IgD-negative memory B cell (primary cell): ENCODE measurements around the gene BMF. TPM values are rescaled to one million over a fixed set of nuclear protein-coding genes. Genes with fewer than 3 reads are reported as not detected.
"Not testable (repeated sequence)": the region's sequence is repeated elsewhere in the genome, so short reads cannot be mapped to it uniquely, and the experiment has no call there.

Experiments
- H3K27ac Mint-ChIP-seq, 3 donors: one replicate each; pipeline ENCODE4 v1.8.0; 2020 to 2022; ENCODE audit warnings: mild to moderate bottlenecking in 3 of 3, mixed read lengths in 3 of 3, moderate library complexity in 1 of 3
- H3K27me3 Mint-ChIP-seq: one replicate; pipeline ENCODE4 v1.8.0; 2021; ENCODE audit warnings: mixed read lengths
- H3K36me3 Mint-ChIP-seq: one replicate; pipeline ENCODE4 v1.8.0; 2020; ENCODE audit warnings: mild to moderate bottlenecking, mixed read lengths
- H3K4me1 Mint-ChIP-seq, 3 donors: one replicate each; pipeline ENCODE4 v1.8.0; 2020 to 2022; ENCODE audit warnings: mixed read lengths in 3 of 3, mild to moderate bottlenecking in 1 of 3
- H3K4me3 Mint-ChIP-seq, 4 donors: one replicate each; pipeline ENCODE4 v1.8.0; 2020 to 2022; ENCODE audit warnings: mild to moderate bottlenecking in 4 of 4, mixed read lengths in 4 of 4, moderate library complexity in 3 of 4
- H3K9me3 Mint-ChIP-seq, 3 donors: one replicate each; pipeline ENCODE4 v1.8.0; 2020 to 2021; ENCODE audit warnings: mixed read lengths in 3 of 3, mild to moderate bottlenecking in 1 of 3
- polyA plus RNA-seq: library from polyadenylated mRNA; unstranded; fragments of 300-500 nt; fragmentation: Illumina TruSeq; gene quantifications from one replicate; pipeline ENCODE4 v1.2.3, GENCODE V29; 2021

Gene BMF, protein sequence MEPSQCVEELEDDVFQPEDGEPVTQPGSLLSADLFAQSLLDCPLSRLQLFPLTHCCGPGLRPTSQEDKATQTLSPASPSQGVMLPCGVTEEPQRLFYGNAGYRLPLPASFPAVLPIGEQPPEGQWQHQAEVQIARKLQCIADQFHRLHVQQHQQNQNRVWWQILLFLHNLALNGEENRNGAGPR
- polyA plus RNA-seq, result 5.8 TPM

- Mint-ChIP-seq H3K9me3 (no peaks in the 10 kb centered on the region), H3K27ac (peak within 1 kb of the TSS; percentile 86 to 99 (median 97)), H3K36me3 (peaks cover 3% of the 10 kb centered on the region), H3K4me1 (peaks cover 29 to 39% (median 37%) of the 10 kb centered on the region in 3 donors), H3K27me3 (no peaks in the 10 kb centered on the region), H3K4me3 (peak within 1 kb of the TSS; percentile 82 to 98 (median 96))
Measured at GRCh38 chr15:40108855-40109735, at the start of gene BMF. TSS of gene BMF (minus strand) at chr15:40108879. CDS start at chr15:40106086, 2,793 bp downstream.

- H3K27ac Mint-ChIP-seq, result no peak overlapping the region
Measured at GRCh38 chr15:40157778-40158447, 49.2 kb upstream of the BMF start.

DNA sequence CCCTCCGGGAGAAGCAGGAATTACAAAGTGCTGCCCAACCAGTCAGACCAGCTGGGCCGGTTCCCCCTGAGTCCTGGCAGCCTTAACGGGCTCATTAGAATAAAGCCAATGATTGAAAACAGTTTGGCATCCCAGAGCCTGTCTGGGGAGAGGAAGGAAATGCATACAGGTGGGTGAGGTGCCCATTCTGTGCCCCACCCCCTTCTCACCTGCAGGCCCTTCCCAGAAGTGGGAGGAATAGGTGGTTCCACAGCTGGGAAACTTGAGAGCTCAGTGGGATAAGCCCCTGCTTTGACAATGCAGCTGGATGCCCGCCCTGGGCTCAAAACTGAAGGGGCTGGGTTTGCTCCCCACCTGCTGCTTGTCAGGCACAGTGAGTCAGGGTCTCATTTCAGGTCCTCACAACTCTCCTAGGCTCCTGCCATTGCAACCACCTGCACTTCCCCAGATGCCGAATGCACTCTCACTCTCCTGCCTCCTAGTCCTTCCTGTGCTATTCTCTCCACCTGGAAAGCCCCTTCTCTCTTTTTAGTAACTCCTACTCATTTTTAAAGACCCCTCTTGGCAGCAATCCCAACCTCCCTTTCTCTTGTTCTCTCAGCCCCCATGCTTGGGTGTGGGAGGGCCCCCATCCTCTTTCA is 46.7 kb upstream of the BMF start:
- no peaks in the 10 kb centered on the region for H3K9me3 Mint-ChIP-seq
- H3K36me3 Mint-ChIP-seq, result peaks cover 4% of the 10 kb centered on the region
- H3K4me3 Mint-ChIP-seq, result no peak overlapping the region
- no peak overlapping the region for H3K27ac Mint-ChIP-seq
- peaks cover 0 to 2% (median 0%) of the 10 kb centered on the region in 3 donors for H3K4me1 Mint-ChIP-seq
- no peaks in the 10 kb centered on the region for H3K27me3 Mint-ChIP-seq

More at GRCh38 chr15:40157778-40158447, 49.2 kb upstream of the BMF start:
- H3K27me3 Mint-ChIP-seq, result no peaks in the 10 kb centered on the region
- no peaks in the 10 kb centered on the region for H3K9me3 Mint-ChIP-seq
- no peak overlapping the region for H3K4me3 Mint-ChIP-seq
- H3K4me1 Mint-ChIP-seq, result peaks cover 0 to 2% (median 2%) of the 10 kb centered on the region in 3 donors
- peaks cover 4% of the 10 kb centered on the region for H3K36me3 Mint-ChIP-seq

DNA sequence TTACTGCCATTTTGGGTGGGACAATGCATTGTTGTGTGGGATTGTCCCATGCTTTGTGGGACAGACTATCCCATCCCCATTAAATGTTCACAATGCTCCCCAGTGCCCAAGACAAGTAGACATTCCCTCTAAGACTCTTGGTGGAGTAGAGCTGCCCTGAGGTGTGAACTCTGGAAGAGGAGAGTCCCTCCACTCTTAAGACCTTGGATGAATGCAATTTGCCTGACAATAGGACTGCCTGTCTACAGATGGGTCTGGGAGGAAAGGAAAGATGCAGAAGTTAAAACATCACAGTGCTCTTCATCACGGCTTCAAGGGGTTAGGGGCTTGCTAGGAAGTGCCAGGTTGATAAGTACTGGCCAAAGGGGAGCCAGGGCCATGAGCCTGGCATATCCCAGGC is 46.1 kb upstream of the BMF start:
- not testable (repeated sequence) for H3K27ac Mint-ChIP-seq, H3K4me3 Mint-ChIP-seq, H3K27me3 Mint-ChIP-seq, H3K36me3 Mint-ChIP-seq, H3K4me1 Mint-ChIP-seq, H3K9me3 Mint-ChIP-seq

DNA sequence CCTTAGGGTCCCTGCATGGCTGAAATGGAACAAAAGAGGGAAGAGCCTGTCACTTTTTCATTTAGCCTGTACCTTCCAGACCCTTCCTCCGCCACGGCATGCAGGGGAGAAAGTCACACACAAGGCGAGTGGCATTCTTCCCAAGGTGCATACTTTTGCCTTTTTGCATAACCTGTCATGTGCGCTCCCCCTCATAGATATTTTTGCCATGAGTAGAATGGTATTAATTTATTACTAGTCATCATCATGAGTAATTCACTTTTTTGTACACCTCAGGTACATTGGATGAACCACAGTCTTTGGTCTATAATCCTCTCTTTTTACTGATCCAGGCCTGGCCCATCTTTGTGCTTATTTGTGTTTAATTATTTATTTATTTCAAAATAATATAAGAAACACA is 43.3 kb upstream of the BMF start:
- Mint-ChIP-seq H3K27ac (no peak overlapping the region), H3K36me3 (peaks cover 3% of the 10 kb centered on the region), H3K9me3 (no peaks in the 10 kb centered on the region), H3K4me1 (no peaks in the 10 kb centered on the region), H3K4me3 (no peak overlapping the region), H3K27me3 (no peaks in the 10 kb centered on the region)

DNA sequence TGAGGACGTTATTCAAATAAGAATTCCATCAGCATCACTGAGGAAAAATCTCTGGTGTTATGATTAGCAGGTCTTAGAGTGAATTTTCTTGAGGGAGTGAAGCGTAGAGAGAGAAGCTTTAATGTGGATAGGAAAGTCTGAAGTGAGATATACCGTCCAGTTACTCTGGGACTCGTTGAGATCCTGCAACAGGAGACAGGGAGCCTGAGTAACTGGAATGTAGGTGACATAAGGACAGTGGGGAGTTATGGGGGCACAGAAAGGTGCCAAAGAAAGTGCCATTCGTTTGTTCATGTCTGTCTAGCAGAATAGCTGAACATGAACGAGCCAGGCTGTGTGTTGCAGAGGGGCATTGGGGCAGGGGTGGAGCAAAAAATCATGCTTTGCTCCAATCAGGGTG is 42.8 kb upstream of the BMF start:
- Mint-ChIP-seq H3K27ac (peak overlapping the region in 1 of 3 donors; percentile 62), H3K36me3 (peaks cover 3% of the 10 kb centered on the region), H3K9me3 (no peaks in the 10 kb centered on the region), H3K27me3 (no peaks in the 10 kb centered on the region), H3K4me1 (no peaks in the 10 kb centered on the region), H3K4me3 (no peak overlapping the region)

GRCh38 chr15:40150163-40150925 is 41.7 kb upstream of the BMF start:
- H3K9me3 Mint-ChIP-seq, result no peaks in the 10 kb centered on the region
- H3K4me1 Mint-ChIP-seq, result no peaks in the 10 kb centered on the region
- H3K27me3 Mint-ChIP-seq, result no peaks in the 10 kb centered on the region
- H3K4me3 Mint-ChIP-seq, result no peak overlapping the region
- H3K36me3 Mint-ChIP-seq, result no peaks in the 10 kb centered on the region
- H3K27ac Mint-ChIP-seq, result no peak overlapping the region

GRCh38 chr15:40149339-40149738 is 40.7 kb upstream of the BMF start:
- H3K9me3 Mint-ChIP-seq, result no peaks in the 10 kb centered on the region
- no peaks in the 10 kb centered on the region for H3K4me1 Mint-ChIP-seq
- no peaks in the 10 kb centered on the region for H3K36me3 Mint-ChIP-seq
- H3K27me3 Mint-ChIP-seq, result no peaks in the 10 kb centered on the region
- H3K4me3 Mint-ChIP-seq, result no peak overlapping the region
- no peak overlapping the region for H3K27ac Mint-ChIP-seq

- Mint-ChIP-seq H3K4me3 (no peak overlapping the region), H3K27me3 (peaks cover 1% of the 10 kb centered on the region), H3K4me1 (no peaks in the 10 kb centered on the region), H3K36me3 (no peaks in the 10 kb centered on the region), H3K27ac (no peak overlapping the region), H3K9me3 (no peaks in the 10 kb centered on the region)
Measured at GRCh38 chr15:40146037-40146436, 37.4 kb upstream of the BMF start.

DNA sequence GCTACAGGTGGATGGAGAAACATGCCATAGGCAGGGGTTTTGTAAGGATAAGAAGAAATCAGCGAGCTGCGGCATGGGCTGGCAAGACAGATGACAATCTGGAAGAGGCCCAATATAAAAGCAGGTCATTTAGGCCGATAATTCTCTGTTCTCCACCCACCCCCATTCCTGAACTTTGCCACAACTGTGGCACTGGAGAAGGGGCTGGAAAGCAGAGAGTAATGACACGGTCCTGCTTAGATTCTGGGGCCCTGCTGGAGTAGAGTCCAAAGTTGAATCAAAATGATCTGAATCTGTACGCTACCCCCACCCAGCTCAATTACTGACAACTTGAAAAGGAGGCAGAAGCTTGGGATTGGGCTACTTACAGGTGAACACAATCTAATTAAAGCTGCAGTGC is 33.7 kb upstream of the BMF start:
- Mint-ChIP-seq H3K27ac (no peak overlapping the region), H3K9me3 (no peaks in the 10 kb centered on the region), H3K27me3 (peaks cover 1% of the 10 kb centered on the region), H3K4me3 (no peak overlapping the region), H3K4me1 (no peaks in the 10 kb centered on the region), H3K36me3 (no peaks in the 10 kb centered on the region)

GRCh38 chr15:40138201-40138570 is 29.5 kb upstream of the BMF start:
- H3K36me3 Mint-ChIP-seq, H3K4me3 Mint-ChIP-seq, H3K9me3 Mint-ChIP-seq, H3K27ac Mint-ChIP-seq, H3K27me3 Mint-ChIP-seq, H3K4me1 Mint-ChIP-seq: not testable (repeated sequence)

DNA sequence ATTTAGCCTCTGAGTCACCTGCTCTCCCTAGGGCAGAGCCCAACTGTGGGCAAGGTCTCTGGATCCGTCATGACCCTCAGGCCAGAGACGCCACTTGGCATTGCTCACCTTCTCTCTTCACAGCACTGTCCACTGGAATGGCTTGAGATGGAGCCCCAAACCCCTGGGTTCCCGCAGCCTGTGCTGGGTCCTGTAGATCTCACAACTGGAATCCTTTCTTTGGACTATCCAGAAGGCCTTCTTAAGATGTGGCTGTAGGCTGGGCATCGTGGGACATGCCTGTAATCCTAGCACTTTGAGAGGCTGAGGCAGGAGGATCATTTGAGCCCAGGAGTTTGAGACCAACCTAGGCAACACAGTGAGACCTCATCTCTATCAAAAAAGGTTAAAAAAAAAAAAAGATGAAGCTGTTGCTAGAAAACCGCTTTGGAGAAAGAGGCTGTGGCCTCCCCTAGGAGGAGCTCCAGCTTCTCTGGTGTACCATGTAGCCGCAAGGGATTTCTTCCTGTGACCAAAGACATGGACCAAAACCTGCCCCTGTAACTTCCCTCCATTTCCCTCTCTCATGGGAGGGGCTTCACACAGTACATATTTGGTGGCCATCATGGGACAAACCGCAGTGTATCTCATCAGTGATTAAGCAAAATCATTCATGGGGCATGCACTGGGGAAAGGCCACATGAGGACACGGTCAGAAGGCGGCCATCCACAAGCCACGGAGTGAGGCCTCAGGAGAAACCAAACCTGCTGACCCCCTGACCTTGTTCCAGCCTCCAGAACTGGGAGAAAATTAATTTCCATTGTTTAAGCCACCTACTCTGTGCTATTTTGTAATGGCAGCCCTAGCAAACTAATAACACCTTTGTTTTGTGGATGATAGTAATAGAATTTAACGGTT is 28.9 kb upstream of the BMF start:
- Mint-ChIP-seq H3K4me3 (no peak overlapping the region), H3K36me3 (no peaks in the 10 kb centered on the region), H3K27me3 (peaks cover 1% of the 10 kb centered on the region), H3K27ac (no peak overlapping the region), H3K9me3 (no peaks in the 10 kb centered on the region), H3K4me1 (no peaks in the 10 kb centered on the region)

DNA sequence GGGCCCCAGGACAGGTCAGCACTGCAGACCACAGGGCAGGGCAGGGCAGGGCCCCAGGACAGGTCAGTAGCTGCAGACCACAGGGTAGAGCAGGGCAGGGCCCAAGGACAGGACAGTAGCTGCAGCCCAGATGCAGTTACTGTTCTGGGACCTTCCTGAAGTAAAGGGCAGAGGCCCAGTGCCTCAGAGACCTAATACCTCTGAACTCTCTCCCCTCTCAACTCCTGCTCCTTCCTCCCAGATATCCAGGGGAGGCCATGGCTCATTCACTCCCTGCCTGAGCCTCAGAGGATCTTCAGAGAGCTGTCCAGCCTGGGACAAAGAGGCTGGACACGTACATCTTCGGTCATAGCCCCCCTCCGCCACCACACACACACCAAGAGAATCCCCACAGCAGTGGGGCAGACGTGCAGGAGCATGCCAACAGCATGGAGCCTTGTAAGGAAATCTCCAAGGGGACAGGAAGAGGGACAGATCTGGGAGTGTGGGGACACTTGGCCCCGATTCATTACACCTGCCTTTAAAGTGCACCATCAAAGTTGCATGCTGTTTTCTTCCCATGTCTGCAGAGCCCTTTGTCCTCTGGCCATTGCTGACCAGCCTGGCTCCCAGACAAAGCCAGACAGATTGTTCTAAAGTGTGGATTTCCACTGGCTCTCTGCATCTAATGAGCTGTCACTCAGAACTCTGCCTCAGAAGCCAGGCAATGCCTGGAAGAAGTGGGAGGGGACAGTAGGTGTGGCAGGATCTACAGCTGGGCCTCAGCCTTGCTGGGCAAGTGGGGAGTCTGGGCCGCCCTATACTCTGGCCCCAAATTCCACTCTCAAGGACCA is 28.0 kb upstream of the BMF start:
- no peak overlapping the region for H3K4me3 Mint-ChIP-seq
- H3K36me3 Mint-ChIP-seq, result no peaks in the 10 kb centered on the region
- H3K9me3 Mint-ChIP-seq, result no peaks in the 10 kb centered on the region
- no peaks in the 10 kb centered on the region for H3K4me1 Mint-ChIP-seq
- peaks cover 1% of the 10 kb centered on the region for H3K27me3 Mint-ChIP-seq
- no peak overlapping the region for H3K27ac Mint-ChIP-seq
